DLD1 (cell line): ENCODE data around the gene PTPRJ.

ENCODE experiments used
- in situ Hi-C: cut with HindIII; loops from 2 replicates; pipeline ENCODE4 v1.10.0; 2017; ENCODE audit warnings: low sequenced_read_pairs

The PTPRJ gene

DNA sequence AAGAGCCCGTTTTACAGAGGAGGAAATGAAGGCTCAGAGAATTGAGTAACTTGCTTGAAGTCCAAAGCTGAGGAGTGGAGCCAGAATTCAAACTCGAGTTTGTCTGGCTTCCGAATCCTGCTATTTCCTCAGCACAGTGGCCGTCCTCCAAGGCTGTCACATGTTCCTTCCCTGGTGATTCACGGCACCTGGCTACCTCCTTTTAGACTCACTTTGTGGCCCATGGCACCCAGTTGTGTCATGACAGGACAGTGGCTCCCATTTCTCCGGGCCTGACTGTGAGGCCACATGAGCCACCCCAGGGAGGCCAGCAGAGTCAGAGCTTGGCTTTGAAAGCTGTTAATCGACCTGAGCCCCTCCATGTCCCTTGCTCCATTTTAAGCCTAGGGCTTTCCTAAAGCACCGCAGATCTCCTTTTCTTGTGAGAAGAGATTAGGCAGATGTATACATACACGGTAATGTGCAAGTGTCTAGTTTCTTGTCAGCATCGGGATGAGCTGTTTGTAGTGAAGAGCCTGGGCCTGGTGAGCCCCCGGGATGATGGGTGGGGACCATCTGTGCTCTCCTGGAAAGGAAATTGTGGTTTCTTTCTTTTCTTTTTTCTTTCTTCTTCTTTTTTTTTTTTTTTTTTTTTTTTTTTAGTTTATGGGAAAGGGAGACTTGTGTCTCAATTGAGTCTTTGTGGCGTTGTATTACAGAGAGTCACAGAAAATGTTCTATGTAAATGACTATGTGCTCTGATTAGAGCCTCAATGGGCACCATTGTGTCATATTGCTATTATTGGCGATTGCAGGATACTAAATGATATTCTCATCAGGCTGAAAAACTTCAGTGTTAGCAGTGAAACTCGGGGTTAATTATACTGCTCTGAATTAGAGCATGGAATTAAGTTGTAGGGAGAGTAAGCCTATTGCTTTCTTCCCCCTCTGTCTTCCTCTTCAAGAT is 54.8 kb downstream of the PTPRJ start:
- in situ Hi-C loops = no loop called here

DNA sequence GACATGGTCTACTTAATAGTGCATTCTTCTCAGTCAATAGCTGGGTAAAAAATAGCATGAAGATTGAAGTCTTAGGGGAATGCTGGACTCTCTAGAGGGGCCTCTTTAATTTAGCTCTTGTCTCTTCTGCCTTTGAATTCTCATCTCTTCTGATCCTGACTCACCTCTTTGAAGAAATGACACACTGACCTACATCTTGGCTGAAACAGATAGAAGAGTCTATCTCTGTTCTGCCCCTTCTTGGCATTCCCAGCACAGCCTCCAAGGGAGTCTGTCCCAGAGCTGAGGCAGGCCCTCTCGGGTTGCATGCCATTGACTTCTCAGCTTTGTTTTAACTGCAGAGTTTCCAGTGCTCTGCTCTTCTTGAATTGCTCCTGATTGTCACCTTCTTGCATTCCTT is 55.7 kb downstream of the PTPRJ start:
- in situ Hi-C loops = no loop called here

DNA sequence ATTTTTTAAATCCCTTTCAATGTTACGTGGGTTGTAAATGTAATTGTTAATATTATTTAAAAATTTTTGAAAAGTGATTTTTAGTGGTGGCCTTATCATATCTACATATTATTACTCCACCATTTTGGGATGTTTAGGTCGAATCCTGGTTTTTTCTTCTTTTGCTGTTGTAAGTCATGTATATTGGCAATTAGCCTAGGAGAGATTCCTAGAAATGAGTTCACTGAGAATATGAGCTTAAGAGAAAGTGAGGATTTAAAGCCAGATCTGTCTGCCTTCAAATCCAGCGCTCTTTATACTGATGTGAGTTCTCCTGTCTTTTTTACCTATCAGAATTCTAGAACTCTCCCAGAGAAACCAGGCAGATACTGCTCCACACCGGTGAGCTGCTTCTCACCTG is 56.1 kb downstream of the PTPRJ start:
- in situ Hi-C loops = no loop called here

DNA sequence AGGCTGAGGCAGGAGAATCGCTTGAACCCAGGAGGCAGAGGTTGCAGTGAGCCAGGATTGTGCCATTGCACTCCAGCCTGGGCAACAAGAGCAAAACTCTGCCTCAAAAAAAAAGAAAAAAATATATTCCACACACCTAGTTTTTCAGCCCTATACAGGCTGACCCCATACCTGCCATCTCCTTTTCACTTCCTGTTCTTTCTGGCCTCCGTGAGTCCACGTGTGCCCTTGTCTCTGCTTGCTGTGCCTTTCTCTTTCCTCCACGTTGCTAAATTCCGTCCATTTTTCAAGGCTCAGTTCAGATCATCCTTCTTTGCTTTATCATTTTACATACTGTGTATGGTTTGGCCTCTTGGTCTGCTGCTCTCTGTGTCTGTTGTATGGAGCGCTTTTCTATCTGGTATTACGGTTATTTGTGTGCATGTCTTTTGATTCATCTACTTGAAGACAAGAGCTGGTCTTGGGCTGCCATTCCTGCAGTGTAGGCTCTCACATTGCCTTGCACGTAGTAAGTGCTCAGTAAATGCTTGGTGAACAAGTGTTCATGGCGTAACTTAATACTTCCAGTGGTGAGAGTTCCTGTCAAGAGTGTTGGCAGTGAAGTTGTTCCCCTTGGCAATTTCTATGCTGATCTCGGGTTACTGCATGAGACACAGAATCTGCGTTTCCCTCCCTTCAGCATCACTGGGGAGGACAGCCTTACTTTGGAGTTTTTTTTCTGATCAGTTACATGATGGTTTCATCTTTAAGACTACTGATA is 57.5 kb downstream of the PTPRJ start:
- in situ Hi-C loops = no loop called here

DNA sequence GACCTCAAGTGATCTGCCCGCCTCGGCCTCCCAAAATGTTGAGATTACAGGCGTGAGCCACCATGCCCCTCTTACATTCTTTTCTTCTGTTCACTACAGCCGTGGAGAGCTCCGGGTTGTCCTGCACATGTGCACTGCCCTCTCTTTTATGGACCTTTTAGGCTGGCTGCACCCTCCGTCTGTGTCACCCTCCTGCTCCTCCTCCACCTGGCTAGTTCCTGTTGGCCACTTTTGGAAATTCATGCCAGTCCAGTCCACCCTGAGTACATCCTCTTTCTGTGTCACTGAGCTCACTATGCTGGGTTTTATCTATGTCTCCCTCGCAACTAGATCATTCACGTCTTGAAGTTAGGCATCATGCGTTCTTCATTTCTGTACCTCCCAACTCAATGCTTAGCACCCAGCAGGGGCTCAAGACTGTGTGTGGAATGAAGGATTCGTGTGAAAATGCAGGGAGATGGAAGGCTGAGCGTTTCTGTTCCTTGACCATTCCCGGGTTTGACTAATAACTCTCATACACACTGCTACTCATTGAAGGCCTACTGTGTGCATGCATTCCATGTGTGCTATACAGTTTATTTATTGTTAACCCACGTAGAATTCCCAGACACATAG is 60.6 kb downstream of the PTPRJ start:
- in situ Hi-C loops = no loop called here

DNA sequence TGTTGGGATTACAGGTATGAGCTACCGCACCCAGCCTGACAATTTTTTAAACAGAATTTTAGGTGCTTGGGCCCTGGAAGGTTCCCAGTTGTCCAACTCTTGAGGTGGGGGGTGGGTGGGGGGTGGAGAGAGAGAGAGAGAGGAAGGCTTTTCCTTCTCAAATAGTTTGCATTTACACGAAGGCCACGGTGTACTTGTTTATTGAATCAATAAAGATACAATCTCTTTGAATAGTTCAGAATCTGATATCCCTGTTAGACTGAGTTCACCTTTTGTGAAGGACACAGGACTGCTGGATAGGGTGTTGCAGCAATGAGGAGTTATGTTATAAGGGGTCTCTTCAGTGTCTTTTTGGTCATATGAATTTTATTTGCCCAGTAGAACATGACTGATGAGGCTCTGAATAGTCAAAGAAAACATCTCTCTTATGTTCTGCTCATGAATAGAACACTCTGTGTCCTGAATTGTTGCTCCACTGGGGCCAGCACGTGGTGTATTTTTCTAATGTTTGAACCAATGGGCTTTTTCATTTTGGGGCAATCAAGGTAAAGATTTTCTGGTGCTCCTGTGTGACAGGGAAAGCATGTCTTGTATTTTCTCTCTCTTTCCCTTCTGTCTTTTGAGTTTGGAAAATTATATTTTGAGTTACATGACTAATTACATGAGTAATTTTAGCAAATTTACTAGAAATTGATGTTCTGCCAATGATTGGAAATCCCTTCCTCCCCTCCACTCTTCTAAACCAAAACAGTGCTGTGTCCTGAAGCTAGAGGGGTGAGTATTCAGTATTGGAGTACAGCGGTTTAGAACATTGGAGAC is 61.7 kb downstream of the PTPRJ start:
- in situ Hi-C loops = no loop called here

DNA sequence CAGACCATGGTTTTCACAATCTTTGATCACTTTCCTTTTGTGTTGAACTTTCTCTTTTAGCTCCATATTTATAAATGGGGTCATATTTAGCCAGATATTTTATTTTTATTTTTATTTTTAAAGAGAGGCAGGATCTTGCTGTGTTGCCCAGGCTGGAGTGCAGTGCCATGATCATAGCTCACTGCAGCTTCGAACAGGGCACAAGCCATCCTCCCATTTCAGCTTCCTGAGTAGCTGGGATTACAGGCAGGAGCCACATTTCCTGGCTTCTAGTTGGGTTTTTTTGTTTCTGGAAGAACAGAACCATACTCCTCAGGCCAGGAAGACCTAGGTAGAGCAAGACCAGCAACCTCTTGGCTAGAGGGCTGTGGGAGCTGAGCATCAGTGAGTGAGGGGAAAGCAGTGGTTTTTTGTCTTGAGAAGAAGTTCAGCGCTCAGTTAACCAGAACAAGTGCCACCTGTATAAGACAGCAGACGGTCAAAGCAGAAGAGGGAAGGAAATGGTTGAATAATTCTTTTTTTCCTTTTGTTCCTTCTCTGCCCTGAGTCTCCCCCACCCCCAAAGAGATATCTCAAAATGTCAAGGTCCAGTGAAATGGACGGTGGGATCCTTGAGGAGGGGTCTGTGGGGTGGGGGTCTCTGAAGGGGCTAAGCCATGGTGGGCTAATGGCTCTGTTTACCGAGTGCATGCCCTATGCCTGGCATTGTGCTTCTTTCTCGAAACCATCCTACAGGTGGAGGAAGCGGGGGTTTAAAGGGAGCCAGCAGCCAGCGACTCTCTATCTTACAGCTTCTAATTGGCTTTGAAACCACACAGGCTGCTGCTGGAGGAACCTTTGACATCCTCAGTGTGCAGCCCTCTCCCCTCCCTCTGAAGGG is 63.0 kb downstream of the PTPRJ start:
- in situ Hi-C loops = no loop called here

DNA sequence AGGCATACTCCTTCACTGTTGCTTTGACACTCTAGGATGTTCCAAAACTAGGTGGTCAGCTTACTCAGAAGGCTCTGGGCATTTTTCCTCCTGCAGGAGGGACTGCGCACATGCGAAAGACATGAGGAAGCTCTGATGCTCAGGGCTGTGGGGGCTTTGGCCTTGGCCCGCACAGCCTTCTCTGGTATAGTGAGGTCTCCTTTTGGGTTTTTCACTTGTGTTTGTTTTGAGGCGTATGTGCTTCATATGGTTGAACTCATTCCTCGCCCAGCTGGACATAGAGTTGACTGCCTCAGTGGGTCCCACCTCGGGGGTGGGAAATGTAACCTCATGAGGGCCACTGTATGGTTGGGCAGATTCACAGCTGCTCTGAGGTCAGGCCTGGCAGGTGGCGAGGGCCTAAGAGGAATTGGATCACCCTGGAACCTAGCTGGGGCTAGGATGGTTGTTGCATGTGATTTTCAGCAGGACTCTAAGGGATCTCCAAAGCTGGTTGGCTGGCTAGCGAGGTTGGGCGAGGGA is 63.7 kb downstream of the PTPRJ start:
- in situ Hi-C loops = no loop called here

DNA sequence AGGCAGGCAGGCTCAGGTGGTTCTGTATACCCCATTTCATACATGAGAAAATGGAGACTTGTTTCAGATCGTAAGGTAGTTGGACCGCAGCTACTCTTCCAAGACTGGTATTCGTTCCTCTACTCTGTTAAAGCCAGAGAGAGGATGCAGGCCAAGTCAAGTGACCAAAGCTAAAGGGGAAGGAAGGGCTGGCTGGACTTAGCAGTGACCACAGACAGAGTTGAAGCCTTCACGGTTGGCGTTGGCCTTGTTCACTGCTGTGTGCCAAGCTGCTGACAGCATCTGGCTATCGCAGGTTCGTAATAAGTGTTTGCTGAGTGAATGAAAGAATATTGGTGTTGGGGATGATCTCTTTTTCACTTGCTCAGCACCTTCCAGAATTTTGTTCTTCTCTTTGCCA is 64.2 kb downstream of the PTPRJ start:
- in situ Hi-C loops = no loop called here

DNA sequence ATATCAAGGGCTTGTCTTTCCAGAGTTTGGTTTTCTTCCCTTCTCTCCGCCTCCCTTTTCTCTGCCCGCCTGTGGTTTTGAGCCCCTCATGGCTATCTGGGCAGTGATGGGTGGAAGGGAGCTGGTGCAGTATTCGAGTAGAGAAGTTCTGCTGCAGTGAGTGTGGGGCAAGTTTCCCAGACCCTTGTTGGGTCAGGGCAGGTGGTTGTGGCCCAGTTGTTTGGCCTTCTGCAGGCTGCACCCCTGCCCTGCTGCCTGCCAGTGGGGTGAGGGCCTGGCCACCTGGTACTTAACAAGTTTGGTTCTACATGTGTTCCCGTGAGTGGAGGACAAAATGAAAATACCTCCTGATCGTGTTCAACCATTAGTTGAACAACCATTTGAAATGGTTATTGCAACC is 65.2 kb downstream of the PTPRJ start:
- in situ Hi-C loops = loop anchor here (5.0 kb wide), 1 partner anchor 68 kb away; no protein-coding TSS in a partner anchor

DNA sequence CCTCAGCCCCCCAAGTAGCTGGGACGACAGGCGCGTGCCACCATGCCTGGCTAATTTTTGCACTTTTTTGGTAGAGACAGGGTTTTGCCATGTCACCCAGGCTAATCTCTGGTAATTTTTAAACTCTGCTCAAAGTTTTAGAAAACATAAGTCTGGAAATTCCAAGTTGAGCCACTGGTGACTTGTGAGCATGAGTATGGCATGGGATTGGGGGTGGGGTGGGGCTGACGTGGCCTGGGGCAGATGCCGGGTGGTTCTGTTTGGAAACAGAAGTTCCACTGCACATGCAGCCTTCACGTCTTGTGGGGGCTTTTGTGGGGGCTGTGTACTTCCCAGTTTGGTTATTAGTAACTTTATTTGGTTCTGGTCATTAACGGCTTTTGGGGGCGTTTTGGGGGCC is 67.3 kb downstream of the PTPRJ start:
- in situ Hi-C loops = loop anchor here (5.0 kb wide), 1 partner anchor 70 kb away; no protein-coding TSS in a partner anchor

DNA sequence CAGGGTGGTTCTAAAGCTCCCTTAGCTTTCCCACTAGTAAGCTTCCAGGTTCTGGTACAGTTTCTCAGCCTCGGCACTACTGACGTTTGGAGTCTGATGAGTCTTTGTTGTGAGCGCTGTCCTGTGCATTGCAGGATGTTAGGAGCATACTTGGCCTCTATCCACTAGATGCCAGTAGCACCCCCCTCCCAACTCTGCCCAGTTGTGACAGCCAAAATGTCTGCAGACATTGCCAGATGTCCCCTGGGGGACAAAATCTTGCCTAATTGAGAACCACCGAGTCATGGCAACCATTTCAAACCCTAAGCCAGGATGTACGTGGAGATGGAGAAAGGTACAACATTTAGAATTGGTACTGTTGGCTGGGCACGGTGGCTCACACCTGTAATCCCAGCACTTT is 68.7 kb downstream of the PTPRJ start:
- in situ Hi-C loops = loop anchor here (5.0 kb wide), 1 partner anchor 72 kb away; no protein-coding TSS in a partner anchor

DNA sequence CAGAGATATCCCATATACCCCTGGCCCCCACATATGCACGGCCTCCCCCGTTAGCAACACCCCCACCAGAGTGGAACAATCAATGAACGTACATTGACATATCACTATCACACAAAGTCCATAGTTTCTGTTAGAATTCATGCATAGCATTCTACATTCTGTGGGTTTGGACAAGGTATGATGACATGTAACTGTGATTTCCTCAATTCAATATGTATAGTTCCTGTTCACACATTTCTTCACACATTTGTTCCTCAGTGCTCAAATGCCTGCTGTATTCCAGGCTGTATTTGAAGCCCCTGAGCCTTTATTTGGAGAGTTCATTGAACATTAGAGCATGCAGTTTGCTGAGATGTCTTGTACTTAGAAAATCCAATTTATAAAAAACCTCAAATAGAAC is 69.9 kb downstream of the PTPRJ start:
- in situ Hi-C loops = no loop called here

DNA sequence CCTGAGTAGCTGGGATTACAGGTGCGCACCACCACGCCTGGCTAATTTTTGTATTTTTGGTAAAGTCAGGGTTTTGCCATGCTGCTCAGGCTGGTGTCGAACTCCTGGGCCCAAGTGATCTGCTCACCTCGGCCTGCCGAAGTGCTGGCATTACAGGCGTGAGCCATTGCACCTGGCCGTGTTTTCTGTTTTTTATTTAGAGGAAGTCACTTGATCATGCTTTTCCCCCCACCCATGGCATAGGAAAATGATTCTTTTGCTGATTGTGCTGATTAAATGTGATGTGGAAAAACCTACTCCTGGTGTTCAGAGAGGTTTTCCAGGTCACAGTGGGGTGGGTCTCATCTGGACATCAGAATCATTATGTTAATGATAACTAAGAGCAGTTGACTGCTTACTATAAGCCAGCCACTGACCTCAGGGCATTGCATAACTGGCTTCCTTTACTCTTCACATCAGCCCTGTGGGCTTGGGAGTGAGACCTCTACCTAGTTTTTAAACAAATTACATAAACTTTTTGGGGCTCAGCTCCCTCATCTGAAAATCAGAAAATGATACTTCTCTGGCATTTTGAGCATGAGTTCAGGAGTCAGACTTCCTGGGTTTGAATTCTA is 71.0 kb downstream of the PTPRJ start:
- in situ Hi-C loops = no loop called here

DNA sequence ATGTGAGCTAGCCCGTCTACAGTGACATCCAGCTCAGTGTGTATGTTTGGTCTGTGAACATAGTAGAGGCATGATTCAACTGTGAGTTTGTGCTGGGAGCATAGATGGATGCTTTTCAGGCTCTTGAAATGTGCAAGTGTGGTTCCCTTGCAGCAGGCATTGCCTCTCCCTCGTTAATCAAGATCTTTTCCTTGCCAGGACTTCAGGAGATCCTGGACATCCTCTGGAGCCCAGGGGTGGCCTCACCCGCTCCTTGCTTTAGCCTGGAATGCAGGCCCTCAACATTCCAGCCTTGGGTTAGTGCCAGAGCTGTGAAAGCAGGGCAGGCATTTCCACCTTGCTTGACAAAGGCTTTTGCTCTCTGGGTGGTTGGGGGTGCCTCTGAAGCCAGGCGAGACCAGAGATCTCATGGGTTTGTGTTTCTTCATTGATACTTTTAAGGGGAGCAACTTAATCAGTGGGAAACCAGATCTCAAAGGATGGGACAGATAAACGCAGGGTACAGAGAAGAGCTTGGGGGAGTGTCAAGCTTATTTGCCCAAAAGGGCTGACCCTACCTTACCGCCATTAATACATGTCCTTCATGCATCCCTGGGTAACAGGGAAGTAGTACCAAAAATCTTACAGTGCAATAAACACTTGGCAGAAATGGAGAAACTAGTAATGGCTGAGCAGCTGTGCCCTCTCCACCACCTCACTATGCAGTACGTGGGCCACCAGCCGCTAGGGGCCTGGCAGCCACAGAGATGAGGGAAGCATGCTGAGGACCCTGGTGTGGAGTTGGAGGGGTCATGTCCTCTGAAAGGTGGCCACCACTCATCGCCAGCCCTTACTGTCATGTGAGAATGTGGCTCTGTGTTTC is 72.1 kb downstream of the PTPRJ start:
- in situ Hi-C loops = no loop called here

DNA sequence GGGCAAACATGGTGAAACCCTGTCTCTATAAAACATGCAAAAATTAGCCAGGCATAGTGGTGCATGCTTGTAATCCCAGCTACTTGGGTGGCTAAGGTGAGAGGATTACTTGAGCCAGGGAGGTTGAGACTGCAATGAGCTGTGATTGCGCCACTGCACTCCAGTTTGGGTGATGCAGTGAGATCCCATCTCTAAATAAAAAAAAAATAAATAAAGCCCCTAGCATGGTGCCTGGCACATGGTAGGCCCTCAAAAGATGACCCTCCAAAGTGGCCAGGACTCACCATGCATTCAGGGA is 74.6 kb downstream of the PTPRJ start:
- in situ Hi-C loops = no loop called here

DNA sequence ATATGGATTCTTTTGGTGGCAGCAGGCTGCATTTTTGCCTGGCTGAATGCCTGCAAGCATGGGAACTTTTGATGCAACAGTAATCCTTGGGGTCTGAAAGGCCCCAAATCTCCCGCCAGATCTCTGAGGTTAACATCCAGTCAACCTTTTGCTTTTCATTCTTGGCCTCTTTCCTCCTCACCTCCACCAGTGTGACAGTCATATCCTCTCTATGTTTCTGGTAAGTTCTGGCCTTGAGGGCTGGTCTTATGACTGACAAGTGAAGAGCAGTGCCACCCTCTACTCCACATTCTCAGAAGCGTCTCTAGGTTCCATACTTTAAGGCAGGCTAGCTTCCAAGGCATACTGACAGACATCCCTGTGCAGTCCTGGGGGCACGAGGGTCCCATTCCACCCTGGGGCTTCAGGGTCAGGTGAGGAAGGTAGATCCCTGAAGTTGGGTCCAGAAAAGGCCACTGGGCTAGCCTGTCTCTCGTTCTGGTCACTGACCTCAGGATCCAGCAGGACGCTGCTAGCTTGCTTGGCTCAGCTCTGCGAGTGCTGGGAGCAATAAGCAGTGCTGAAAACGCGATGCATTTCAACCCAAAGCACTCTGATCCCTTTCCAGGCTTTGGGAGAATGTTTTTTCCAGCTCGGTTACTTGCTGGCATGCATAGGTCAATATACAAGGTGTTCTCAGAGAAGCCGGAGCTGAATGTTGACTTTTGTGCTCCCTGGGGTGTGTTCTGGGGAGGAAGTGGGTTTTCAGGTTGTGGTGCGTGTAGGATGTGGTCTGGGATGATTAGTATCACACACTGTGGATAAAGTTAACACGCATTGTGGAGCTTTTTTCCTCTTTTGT is 75.2 kb downstream of the PTPRJ start:
- in situ Hi-C loops = no loop called here
